ENCODE results near the gene OSGEPL1.
A peak's percentile ranks its signal among the peaks of the same experiment; 100 is the strongest.
"Not testable (repeated sequence)": the region's sequence is repeated elsewhere in the genome, so short reads cannot be mapped to it uniquely, and the experiment has no call there.

OSGEPL1 gene, protein sequence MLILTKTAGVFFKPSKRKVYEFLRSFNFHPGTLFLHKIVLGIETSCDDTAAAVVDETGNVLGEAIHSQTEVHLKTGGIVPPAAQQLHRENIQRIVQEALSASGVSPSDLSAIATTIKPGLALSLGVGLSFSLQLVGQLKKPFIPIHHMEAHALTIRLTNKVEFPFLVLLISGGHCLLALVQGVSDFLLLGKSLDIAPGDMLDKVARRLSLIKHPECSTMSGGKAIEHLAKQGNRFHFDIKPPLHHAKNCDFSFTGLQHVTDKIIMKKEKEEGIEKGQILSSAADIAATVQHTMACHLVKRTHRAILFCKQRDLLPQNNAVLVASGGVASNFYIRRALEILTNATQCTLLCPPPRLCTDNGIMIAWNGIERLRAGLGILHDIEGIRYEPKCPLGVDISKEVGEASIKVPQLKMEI

DNA sequence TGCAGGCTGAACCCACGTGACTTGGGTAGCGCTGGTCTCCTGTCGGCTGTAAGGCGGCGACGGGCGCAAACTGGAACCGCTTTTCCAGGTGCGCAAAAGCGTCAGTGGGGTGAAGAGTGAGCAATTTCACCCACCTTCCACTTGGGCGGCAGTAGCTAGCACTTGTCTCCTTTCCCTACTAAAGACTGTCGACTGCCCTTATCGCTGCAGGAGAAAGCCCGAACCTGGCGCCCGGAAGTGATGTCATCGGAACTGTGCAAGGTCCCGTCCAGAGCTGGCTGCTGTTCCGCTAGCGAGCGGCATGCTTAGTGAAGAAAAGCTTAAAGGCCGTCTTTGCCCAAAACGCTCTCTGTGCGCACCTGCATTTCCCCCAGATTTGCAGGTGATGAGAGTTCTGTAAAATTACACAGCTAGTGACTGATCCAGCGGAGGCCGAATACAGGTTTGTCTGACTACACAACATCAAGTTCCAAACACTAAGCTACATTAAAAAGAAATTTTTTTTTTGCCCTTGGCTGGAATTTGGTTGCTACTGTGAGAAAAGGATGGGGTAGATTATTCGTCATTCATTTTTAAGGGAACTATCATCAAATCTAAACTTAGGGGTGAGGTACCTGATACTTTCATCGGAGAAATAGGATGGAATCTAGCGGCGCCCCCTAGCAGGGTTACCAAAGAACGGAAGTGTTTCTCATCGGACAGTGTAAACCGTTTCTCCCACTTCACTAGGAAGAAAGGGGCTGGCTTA, at the start of gene OSGEPL1:
TSS of gene OSGEPL1 (minus strand) at position 242 of the 748 bp plus-strand sequence. CDS start 1,152 bp downstream, outside the sequence.
- peak; percentile 81 to 90 (median 90) for DNase-seq (ENCODE audit: low read depth in 2 of 3, low spot score in 1 of 3)

DNA sequence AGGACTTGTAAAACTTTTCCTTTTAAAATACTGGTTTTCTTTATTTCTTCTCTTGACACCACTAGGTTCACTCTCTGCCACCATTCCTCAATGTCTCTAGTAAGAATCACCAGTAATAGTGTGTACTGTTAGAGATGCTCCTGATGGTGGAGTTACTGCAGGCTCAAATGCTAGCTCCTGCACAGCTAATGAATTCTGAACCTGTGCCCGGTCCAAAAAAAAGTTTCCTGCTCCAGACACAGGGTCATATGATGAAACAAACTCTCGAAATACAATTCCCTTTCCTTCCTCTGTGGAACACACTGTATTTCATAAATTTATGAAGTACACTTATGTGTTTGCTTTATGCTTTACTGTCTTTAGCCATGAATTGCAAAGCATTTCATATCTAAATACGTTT, 40.8 kb upstream of the OSGEPL1 start:
- no peak for DNase-seq (ENCODE audit: low read depth in 2 of 3, low spot score in 1 of 3)

DNA sequence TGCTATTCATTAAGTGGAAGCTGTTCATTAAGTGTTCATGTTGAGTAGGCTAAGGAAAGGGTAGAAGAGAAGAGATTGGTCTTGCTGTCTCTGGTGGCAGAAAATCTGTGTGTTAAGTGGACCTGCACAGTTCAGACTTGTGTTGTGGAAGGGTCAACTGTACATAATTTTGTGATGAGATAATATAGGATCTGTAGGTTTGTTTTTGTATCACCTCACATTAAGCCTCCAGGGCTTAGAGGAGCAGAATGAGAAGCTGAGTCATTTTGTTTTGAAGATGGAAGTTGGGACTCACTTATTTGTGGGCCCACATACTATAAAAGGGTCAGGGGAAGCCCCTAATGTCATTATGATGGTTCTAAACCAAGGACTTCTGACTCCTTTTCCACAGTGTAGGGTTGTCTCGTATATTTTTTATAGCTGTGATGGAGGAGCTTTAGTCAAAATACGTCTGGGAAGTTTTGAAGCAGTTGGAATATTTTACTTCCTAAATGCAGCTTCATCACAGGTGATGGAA, 39.9 kb upstream of the OSGEPL1 start:
- DNase-seq (ENCODE audit: low read depth in 2 of 3, low spot score in 1 of 3) = no peak

DNA sequence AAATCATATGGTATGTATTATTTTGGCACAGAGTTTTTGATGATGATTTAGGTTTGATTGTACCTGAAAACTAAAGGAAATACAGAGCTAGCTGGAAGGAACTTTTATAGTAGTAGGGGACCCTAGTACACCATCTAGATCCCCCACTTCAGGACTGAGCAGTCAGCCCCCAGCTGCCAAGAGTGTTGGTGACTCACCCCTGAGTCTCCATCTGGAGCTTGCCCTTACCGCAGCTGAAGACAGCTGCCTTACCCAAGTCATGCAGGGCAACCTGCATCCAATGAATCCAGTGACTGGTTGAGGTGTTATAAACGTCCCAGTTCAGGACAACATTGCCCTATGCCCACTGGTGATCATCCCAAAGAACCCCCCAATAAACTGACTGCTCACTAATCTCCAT, 36.9 kb upstream of the OSGEPL1 start:
- no peak for DNase-seq (ENCODE audit: low read depth in 2 of 3, low spot score in 1 of 3)

DNA sequence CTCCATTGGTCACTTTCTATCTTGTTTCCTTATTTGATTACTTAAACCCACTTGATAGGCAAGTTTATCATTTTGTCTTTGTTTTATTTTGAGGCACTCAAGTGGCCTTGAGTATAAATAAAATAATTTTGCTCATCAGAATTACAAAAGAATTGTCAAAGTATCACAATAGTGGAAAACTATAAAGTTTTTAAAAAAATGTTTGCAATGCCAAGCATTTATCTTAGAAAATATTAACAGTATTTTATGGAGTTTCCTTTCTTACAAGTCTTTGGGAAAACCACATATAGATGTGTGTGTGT, 36.4 kb upstream of the OSGEPL1 start:
- DNase-seq (ENCODE audit: low read depth in 2 of 3, low spot score in 1 of 3) = no peak

DNA sequence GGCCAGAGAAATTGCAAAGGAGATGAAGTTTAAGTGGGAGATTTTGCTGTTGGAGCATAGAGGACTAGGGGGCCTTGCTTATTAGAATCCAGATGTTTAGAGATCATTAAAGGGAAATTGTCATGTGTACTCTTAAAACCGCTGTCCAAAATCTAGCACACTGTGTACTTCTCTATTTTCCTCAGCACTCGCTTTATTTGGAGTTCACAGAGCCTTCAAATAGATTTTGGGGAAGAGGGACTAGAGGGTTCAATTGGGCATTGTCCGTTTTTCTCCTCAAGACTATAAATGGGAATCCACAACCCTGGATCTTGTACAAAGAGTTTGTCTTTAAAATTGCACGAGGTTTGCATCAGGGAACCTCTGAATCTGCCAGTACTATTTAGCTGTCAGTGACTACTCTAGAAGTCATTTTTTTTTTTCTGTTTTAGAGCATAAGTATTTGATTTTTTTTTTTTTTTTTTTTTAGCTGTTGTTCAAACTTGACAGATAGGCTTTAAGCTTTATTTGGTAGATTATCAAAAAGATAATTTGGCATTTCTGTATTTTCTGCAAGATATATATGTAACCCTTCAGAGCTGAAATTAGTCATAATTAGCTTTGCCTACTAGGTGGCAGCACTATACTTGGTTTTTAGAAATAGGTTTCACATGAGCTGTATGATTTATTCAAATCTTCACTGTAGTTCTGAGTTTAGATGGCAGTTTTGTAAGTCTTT, 35.9 kb upstream of the OSGEPL1 start:
- no peak for DNase-seq (ENCODE audit: low read depth in 2 of 3, low spot score in 1 of 3)

DNA sequence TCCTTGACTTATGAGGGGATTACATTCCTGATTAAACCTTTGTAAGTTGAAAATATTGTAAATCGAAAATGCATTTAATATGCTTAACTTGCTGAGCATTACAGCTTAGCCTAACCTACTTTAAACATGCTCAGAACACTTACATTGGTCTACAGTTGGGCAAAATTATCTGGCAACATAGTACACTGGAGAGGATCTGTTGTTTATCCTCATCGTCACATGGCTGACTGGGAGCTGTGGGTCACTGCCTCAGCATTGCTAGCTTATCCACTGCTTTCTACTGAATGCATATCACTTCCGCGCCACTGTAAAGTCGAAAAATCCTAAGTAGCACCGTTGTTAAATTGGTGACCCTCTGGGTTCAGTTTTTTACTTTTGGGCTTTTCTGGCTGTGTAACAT, 35.3 kb upstream of the OSGEPL1 start:
- no peak for DNase-seq (ENCODE audit: low read depth in 2 of 3, low spot score in 1 of 3)

DNA sequence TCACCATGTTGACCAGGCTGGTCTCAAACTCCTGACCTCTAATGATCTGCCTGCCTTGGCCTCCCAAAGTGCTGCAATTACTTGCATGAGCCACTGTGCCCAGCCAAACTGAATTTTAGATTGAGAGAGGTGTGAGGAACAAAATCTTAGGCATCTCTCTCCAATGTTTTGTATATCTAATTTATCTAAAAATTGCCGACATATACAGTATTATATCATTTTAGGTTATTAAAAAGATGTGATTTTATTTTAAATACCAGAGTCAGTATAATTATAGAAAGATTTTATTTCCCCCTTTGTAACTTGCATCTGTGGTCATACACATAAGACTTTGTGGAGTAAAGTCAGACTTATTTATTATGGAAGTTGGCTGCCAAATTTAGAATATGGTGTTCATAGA, 31.7 kb upstream of the OSGEPL1 start:
- no peak for DNase-seq (ENCODE audit: low read depth in 2 of 3, low spot score in 1 of 3)

DNA sequence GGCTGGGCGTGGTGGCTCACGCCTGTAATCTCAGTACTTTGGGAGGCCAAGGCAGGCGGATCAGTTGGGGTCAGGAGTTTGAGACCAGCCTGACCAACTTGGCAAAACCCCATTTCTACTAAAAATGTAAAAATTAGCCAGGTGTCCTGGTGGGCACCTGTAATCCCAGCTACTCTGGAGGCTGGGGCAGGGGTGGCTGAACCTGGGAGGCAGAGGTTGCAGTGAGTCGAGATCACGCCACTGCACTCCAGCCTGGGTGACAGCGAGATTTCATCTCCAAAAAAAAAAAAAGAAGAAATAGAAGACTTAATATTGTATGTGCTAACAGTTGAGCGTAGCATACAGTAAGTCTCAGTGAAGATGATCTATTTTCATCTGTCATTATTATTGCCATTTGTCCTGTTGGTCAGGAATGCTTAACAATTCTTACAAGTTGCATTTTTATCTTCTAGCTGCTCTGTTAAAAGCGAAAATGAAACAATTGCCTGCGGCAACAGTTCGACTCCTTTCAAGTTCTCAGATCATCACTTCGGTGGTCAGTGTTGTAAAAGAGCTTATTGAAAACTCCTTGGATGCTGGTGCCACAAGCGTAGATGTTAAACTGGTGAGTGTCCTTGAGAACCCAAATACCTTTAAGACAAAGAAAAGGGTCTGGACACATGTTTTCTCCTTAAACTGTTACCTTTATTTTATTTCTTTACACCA, 28.9 kb upstream of the OSGEPL1 start:
- DNase-seq (ENCODE audit: low read depth in 2 of 3, low spot score in 1 of 3) = no peak

DNA sequence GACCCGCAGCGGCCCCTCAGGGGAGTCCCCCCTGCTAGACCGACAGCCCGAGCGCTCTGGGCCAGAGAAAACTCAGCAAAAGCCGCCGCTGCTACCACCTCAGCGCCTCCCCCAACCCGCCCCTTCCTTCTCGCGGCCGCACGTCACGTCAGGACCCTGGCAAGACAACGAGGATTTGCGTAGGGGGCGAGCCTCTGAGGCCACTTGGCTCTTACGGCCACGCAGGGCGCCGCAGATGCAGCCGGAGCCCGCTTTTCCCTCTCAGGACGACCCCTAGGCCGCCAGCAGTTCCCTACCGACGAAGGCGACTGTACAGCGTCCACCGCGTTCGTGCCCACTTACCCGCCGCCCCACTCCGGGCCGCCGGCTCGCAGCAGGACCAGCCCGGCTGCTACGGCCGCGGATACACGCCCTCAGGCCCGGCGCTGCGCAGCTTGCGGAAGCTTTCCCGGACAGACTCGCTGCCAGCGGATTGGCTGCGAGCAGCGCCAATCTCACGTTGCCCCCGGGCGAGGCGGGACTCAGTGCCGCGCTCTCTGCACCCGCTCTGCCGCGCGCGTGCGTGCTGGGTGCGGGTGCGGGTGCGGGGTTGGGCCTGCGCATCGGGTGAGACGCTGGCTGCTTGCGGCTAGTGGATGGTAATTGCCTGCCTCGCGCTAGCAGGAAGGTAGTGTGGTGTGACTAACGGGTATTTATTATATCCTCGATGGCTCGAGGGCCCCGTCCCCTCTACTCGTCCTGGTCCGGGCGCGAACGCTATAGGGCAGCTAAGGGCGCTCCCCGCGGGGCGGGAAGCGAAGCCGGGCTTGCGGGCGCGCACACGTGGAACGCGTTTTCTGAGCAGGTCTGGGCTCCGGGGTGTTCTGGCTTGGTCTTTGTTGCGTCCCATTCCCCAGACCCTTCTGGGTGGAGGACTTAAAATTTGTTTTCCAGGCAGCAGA, 21.6 kb upstream of the OSGEPL1 start, which contains the start of the genes ORMDL1 and PMS1:
TSS of gene ORMDL1 (minus strand) at position 413 of the 941 bp plus-strand sequence. CDS start 1,744 bp downstream, outside the sequence.
TSS of gene PMS1 (plus strand) at position 524 of the 941 bp plus-strand sequence. CDS start 7,360 bp downstream, outside the sequence.
- DNase-seq (ENCODE audit: low read depth in 2 of 3, low spot score in 1 of 3) = peak; percentile 84 to 94 (median 88)

DNA sequence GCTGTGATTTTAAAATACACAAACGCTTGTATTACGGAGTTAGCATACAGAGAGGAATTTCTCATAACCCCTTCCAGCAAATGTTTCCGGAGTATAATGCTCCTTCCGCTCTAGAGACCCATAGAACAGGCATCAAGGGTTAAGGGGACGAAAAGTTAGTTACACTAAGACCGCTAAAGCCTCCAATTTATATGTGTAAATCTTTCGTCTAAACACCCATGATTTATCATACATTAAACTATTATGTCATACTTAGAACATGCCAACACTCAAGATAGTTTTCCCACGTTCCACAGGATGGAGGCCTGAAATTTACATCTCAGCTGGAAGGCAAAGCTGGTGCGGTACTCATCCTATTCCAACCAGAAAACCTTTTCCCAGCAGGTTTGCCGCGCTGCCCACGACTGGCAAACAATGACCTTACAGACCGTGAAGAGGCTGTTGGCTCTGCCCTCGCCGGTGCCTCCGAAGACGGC, 20.9 kb upstream of the OSGEPL1 start:
- DNase-seq (ENCODE audit: low read depth in 2 of 3, low spot score in 1 of 3) = no peak

DNA sequence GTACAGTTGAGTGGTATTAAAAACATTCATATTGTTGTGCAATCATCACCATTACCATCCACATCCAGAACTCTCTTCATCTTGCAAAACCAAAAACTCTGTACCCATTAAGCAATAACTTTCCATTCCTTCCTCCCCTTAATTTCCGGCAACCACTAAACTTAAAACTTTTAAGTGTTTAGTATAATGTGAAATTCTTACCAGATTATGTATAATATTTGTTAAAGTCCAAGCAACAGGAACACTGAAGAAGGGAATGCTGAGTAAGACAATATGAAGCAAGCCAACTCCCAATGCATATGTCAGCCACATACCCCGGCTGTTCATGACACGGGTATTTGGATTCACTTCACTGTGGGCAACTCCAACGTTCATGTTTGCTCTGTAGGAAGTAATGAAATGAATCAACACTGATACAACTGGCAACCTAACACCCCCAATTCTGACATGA, 19.7 kb upstream of the OSGEPL1 start:
- DNase-seq (ENCODE audit: low read depth in 2 of 3, low spot score in 1 of 3) = peak in 1 of 3 donors; percentile 11

DNA sequence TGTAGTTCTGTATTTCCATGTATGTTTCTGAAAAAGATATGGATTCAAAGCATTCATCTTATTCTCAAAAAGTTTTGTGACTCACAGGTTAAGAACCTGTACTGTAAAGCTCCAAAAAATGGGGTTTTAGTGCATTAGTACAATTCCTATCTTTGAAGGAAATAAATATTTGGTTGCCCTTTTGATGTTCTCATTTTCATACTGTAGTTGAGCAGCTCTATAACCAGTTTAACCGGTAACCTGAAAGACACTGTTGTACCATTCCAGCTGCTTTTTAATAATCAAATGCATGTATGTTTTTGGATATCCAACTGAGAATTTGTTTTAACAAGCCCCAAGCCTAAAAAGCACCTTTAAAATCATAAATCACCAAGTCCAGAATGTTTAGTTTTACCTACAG, 9.6 kb upstream of the OSGEPL1 start:
- DNase-seq (ENCODE audit: low read depth in 2 of 3, low spot score in 1 of 3) = no peak

DNA sequence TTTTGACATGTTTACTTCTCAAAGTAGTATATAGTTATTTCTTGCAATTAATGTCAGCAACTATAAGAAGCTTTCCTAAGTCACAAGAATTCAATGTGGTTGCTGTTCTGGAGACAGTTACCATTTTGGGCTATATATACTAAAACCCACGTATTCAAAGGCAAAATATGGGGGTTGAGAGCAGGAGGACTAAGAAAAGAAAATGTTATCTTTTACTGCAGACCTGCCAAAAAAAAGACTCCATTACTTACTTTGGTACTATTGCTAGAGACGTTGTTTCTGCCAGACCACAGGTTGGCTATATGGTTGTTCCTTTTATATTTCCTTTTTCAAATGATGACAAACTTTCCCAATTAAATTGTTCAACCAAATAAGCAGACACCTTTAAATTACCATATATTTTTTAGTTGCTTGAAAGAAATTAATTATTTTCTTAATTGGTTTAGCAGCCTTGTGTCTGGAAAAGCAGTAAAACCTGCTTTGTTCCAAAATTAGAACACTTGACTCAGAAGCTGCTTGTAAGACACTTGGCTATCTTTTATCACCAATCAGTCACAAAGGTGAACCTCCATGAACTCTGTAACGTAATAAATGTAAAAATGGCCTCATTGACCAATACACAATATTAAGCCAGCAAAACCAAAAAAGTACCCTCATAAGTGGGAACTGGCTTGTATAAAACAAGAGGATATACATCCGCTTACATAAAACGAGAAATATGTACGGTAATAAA, 8.2 kb upstream of the OSGEPL1 start:
- no peak for DNase-seq (ENCODE audit: low read depth in 2 of 3, low spot score in 1 of 3)

DNA sequence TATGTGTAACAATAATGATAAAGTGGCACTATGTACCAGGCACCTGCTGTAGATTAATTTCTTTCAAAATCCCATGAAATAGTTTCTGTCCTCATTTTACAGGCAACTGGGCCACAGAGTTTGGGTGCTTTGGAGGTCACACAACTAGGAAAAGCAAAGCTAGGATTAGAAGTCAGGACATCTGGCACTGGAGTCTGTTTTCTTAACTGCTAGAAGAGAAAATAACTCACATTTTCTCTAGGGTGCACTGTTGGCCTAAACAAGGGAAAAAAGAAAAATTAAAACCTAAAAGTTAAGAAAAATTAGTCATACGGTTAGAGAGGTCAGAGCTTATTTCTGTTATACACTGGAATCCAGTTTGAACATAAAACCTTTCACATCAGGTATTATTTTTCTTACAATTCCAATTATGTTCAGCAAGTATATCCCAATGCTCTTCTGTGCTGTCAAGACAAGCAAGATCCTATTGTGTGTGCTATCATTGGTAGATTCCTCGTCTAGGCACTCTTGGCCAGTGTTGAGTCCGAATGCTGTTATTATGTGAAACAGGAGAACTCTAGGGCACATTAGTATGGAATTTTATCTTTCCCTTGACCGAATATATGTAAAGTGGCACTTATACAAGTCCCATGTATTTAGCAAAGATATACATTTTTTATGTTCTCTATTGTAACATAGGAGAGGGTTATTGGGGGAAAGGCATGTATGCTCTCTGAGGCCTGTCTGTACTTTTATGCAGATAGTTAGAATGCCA, 1.5 kb upstream of the OSGEPL1 start:
- DNase-seq (ENCODE audit: low read depth in 2 of 3, low spot score in 1 of 3) = no peak

DNA sequence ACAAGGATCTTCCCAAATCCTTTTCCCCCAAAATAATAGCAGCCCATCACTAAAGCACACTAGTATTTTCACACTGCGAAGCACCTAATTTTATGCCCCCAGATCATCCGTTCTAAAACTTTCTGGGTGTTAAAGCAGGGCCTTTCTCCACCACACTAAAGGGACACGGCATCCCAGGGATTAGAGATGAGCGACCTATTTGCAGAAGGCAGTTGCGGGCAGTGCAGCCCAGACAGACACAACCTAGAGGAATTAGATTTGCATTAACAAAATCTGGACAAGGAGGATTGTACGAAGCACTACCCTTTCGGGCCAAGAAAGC, 402 bp downstream of the OSGEPL1 start:
- DNase-seq (ENCODE audit: low read depth in 2 of 3, low spot score in 1 of 3) = no peak

DNA sequence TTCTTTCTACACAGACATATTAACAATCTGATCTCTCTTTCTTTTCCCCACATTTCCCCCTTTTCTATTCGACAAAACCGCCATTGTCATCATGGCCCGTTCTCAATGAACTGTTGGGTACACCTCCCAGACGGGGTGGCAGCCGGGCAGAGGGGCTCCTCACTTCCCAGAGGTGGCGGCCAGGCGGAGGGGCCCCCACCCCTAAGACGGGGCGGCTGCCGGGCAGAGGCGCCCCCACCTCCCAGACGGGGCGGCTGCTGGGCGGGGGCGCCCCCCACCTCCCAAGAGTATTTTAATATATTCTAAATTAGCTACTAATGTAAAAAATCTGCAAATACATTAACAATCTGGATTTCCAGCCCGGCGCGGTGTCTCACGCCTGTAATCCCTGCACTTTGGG, 2.4 kb downstream of the OSGEPL1 start:
- not testable (repeated sequence) for DNase-seq (ENCODE audit: low read depth in 2 of 3, low spot score in 1 of 3)

DNA sequence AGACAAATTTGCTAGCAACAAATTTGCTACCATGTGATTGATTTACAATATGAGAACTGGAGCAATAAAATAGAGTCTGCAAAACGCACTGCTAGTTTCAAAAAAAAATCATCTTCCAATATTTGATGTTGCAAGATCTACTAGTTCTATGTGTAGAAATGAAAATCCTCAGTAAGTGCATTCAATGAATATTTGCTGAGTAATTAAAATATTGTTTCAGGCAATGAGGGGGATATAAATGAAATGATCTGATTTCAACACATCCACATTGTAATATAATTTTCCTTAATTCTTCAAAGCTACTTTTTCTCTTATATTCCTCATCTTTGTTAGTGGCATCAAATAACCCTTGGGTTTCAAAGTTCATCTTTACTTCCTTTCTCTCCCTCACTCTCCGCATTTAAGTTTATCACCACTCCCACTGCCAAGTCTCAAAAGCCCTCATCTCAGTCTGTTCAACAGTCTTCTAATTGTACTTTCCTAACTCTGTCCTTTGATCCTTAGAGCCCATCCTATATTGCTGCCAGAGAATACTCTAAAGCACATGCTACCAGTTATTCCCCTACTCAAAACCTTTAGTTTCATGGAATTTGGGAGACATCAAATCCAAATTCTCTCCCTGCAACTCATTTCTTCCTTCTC, 6.2 kb downstream of the OSGEPL1 start:
- no peak for DNase-seq (ENCODE audit: low read depth in 2 of 3, low spot score in 1 of 3)

Measured in stimulated activated CD4-positive, alpha-beta T cell treated with anti-CD3 and anti-CD28 coated beads, Interleukin-12 subunit alpha, Interleukin-12 subunit beta, amount 100 ng/mL, for 48 hours (primary cell).